Muscle of back (tissue), 11 donors: ENCODE data around the gene IDI2. TPM values are rescaled to one million over a fixed set of nuclear protein-coding genes. Genes with fewer than 3 reads are reported as not detected.

Source experiments
- DNase-seq, 3 donors: peaks; one replicate each; pipeline versions ENCODE4 v3.0.0 to v3.0.0-alpha.2; 2013
- polyA plus RNA-seq, 10 donors: library from polyadenylated mRNA; unstranded; fragments of 120-200 nt; gene quantifications; one replicate each; pipeline ENCODE4 v1.2.1, GENCODE V29; 2013; ENCODE audit not compliant: insufficient read length in 10 of 10

IDI2 gene
- polyA plus RNA-seq, 10 donors = 0.20 TPM; not detected in 9

- no peak for DNase-seq
Measured at GRCh38 chr10:980468-981093, 45.1 kb downstream of the IDI2 start.

- no peak for DNase-seq
Measured at GRCh38 chr10:978826-979421, 46.7 kb downstream of the IDI2 start.

- no peak for DNase-seq
Measured at GRCh38 chr10:976316-976715, 49.3 kb downstream of the IDI2 start.

- no peak for DNase-seq
Measured at GRCh38 chr10:974785-975074, 50.9 kb downstream of the IDI2 start.

GRCh38 chr10:974038-974784 lies 51.4 kb downstream of the IDI2 start:
- no peak for DNase-seq

GRCh38 chr10:972763-973162 lies 52.9 kb downstream of the IDI2 start:
- no peak for DNase-seq

GRCh38 chr10:971613-972012 lies 54.0 kb downstream of the IDI2 start:
- no peak for DNase-seq

- peak in 2 of 3 donors; percentile 21 to 58 for DNase-seq
Measured at GRCh38 chr10:971150-971542, 54.5 kb downstream of the IDI2 start.

- peak in 1 of 3 donors; percentile 23 for DNase-seq
Measured at GRCh38 chr10:970311-971149, 55.1 kb downstream of the IDI2 start.

GRCh38 chr10:969473-970150 lies 56.0 kb downstream of the IDI2 start:
- no peak for DNase-seq

Other genes with a start within 250 kb of the IDI2 start
- gene LARP4B, start 94.2 kb downstream of the IDI2 start, polyA plus RNA-seq = 10 to 100 TPM; 47.9 to 81.4 (median 59.1) TPM
- gene GTPBP4, start 37.4 kb downstream of the IDI2 start, polyA plus RNA-seq = 10 to 100 TPM; 37.4 to 55.4 (median 48.8) TPM
- gene IDI1, start 23.3 kb upstream of the IDI2 start, polyA plus RNA-seq = 10 to 100 TPM; 30.7 to 58.0 (median 46.6) TPM
- gene WDR37, start 30.5 kb upstream of the IDI2 start, polyA plus RNA-seq = 10 to 100 TPM in 9 of 10 donors, 1 to 10 TPM in 1; 8.6 to 13.0 (median 10.7) TPM